ENCODE data around the gene ATOH7. TPM values are rescaled to one million over a fixed set of nuclear protein-coding genes. Genes with fewer than 3 reads are reported as not detected.

ATOH7 gene
- polyA plus RNA-seq, 1 experiment, result 0.05 TPM

DNA sequence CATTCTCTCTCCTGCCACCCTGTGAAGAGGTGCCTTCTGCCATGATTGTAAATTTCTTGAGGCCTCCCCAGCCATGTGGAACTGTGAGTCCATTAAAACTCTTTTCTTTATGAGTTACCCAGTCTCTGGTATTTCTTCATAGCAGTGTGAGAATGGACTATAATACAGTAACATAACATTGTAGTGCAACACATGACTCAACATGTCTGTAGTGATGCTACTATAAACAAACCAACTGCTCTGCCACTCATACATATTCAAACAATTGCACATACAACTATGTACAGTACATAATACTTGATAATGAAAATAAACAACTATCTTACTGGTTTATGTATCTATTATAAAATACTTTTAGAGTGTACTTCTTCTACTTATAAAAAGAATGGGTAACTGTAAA, 7.1 kb downstream of the ATOH7 start:
- H3K27me3 ChIP-seq (ENCODE audit: control insufficient read depth, insufficient read depth, low read length), result no peaks in the 10 kb centered on the region
- DNase-seq (ENCODE audit: low read depth), result no peak
- TF ChIP-seq, protein P1, sequence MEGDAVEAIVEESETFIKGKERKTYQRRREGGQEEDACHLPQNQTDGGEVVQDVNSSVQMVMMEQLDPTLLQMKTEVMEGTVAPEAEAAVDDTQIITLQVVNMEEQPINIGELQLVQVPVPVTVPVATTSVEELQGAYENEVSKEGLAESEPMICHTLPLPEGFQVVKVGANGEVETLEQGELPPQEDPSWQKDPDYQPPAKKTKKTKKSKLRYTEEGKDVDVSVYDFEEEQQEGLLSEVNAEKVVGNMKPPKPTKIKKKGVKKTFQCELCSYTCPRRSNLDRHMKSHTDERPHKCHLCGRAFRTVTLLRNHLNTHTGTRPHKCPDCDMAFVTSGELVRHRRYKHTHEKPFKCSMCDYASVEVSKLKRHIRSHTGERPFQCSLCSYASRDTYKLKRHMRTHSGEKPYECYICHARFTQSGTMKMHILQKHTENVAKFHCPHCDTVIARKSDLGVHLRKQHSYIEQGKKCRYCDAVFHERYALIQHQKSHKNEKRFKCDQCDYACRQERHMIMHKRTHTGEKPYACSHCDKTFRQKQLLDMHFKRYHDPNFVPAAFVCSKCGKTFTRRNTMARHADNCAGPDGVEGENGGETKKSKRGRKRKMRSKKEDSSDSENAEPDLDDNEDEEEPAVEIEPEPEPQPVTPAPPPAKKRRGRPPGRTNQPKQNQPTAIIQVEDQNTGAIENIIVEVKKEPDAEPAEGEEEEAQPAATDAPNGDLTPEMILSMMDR (IDR thresholded peaks at IDR 0.05; ENCODE audit: insufficient read depth, low read depth, low read length), result no peak
- no peak overlapping the region for H3K4me3 ChIP-seq (ENCODE audit: low read depth, low read length)
- no peaks in the 10 kb centered on the region for H3K36me3 ChIP-seq (ENCODE audit: control insufficient read depth, insufficient read depth, low read length)
- ChIA-PET POLR2A (no interaction called here), CTCF (interaction anchor here (1.6 to 3.6 kb wide), 2 partner anchors 12 to 77 kb away, joined by 8 to 18 read pairs; no protein-coding TSS in a partner anchor)

GRCh38 chr10:68223535-68224165, 8.3 kb downstream of the ATOH7 start:
- CTCF ChIA-PET, result interaction anchor here (1.3 to 3.6 kb wide), 3 partner anchors 11 to 368 kb away, joined by 4 to 18 read pairs (median 8); no protein-coding TSS in a partner anchor
- H3K27me3 ChIP-seq (ENCODE audit: control insufficient read depth, insufficient read depth, low read length), result no peaks in the 10 kb centered on the region

DNA sequence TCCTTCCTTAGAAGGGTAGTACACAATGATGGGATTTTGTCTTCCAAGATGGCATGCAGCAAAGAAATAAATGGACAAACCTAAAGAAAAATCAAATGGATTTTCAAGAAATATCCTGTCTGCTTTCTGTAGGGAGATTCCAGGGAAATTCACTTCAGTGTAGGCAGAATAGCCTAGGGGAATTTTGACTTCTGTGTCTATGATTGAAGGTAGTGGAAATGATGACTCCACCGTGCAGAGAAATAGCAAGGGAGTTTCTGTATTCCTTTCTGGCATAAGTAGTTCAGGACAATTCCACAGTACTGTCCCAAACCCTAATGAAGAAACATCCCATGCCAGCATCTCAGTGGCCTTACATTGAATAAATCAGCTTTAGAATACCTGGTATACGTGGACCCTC, 9.5 kb downstream of the ATOH7 start:
- POLR2A ChIA-PET, result no interaction called here
- no peak for DNase-seq (ENCODE audit: low read depth)
- Histone ChIP-seq H3K36me3 (ENCODE audit: control insufficient read depth, insufficient read depth, low read length) (no peaks in the 10 kb centered on the region), H3K4me3 (ENCODE audit: low read depth, low read length) (no peak overlapping the region), H3K27me3 (ENCODE audit: control insufficient read depth, insufficient read depth, low read length) (no peaks in the 10 kb centered on the region)
- CTCF ChIA-PET, result interaction anchor here (3.6 kb wide), 1 partner anchor 9 kb away, joined by 18 read pairs; no protein-coding TSS in a partner anchor
- TF ChIP-seq, protein P1 (IDR thresholded peaks at IDR 0.05; ENCODE audit: insufficient read depth, low read depth, low read length), result no peak

More at GRCh38 chr10:68223535-68224165, 8.3 kb downstream of the ATOH7 start:
- POLR2A ChIA-PET, result no interaction called here
- no peak for DNase-seq (ENCODE audit: low read depth)
- Histone ChIP-seq H3K4me3 (ENCODE audit: low read depth, low read length) (no peak overlapping the region), H3K36me3 (ENCODE audit: control insufficient read depth, insufficient read depth, low read length) (no peaks in the 10 kb centered on the region)
- TF ChIP-seq, protein P1 (IDR thresholded peaks at IDR 0.05; ENCODE audit: insufficient read depth, low read depth, low read length), result no peak

GRCh38 chr10:68221196-68221595, 10.7 kb downstream of the ATOH7 start:
- CTCF ChIA-PET, result interaction anchor here (0.7 kb wide), 1 partner anchor 186 kb away, joined by 3 read pairs; no protein-coding TSS in a partner anchor
- no peak for DNase-seq (ENCODE audit: low read depth)
- TF ChIP-seq, protein P1 (IDR thresholded peaks at IDR 0.05; ENCODE audit: insufficient read depth, low read depth, low read length), result no peak
- no peaks in the 10 kb centered on the region for H3K36me3 ChIP-seq (ENCODE audit: control insufficient read depth, insufficient read depth, low read length)
- H3K27me3 ChIP-seq (ENCODE audit: control insufficient read depth, insufficient read depth, low read length), result no peaks in the 10 kb centered on the region
- no peak overlapping the region for H3K4me3 ChIP-seq (ENCODE audit: low read depth, low read length)
- POLR2A ChIA-PET, result no interaction called here

DNA sequence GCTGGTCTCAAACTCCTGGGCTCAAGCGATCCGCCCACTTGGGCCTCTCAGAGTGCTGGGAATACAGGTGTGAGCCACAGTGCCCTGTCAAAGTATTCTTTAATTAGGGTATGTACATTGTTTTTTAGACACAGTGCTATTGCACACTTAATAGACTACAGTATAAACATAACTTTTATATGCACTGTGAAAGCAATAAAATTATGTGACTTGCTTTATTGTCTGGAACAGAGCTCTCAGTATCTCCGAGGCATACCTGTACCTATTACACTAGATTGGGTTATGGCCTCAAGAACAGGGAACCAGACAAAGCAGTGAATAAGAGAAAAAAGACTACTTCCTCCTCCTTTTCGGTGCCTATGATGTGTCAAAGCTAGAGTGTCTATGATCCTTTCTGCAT, 13.1 kb downstream of the ATOH7 start:
- no peaks in the 10 kb centered on the region for H3K27me3 ChIP-seq (ENCODE audit: control insufficient read depth, insufficient read depth, low read length)
- ChIA-PET POLR2A (no interaction called here), CTCF (interaction anchor here (0.8 kb wide), 1 partner anchor 84 kb away, joined by 4 read pairs; no protein-coding TSS in a partner anchor)
- no peak overlapping the region for H3K4me3 ChIP-seq (ENCODE audit: low read depth, low read length)
- TF ChIP-seq, protein P1 (IDR thresholded peaks at IDR 0.05; ENCODE audit: insufficient read depth, low read depth, low read length), result no peak
- no peak for DNase-seq (ENCODE audit: low read depth)
- no peaks in the 10 kb centered on the region for H3K36me3 ChIP-seq (ENCODE audit: control insufficient read depth, insufficient read depth, low read length)

Data from BJ (cell line).